ENCODE results near the gene ARPC5L.

ARPC5L gene

GRCh38 chr9:124861342-124862229 is at the start of gene ARPC5L, which contains the start of gene RPL35:
TSS of gene ARPC5L (plus strand) at chr9:124862130. CDS start at chr9:124869291, 7,161 bp downstream.
TSS of gene RPL35 (minus strand) at chr9:124861957. CDS start at chr9:124861912, 45 bp downstream.
- H3K27ac ChIP-seq: peak within 1 kb of the TSS; percentile 97
- H3K27me3 ChIP-seq (replicated peaks): no peaks in the 10 kb centered on the region
- TF ChIP-seq CTCF (IDR thresholded peaks at IDR 0.05; ENCODE audit: low read depth, low read length, missing control alignments): no peak
- peak within 1 kb of the TSS; percentile 96 for H3K4me3 ChIP-seq (ENCODE audit: low read depth, low read length)
- in situ Hi-C loops (cut with HindIII; ENCODE audit: low pct_ligation_motif_present, low sequenced_read_pairs): no loop called here
- DNase-seq: peak; percentile 89
- H3K36me3 ChIP-seq (replicated peaks): peaks cover 48% of the 10 kb centered on the region

GRCh38 chr9:124812441-124812876 is 49.5 kb upstream of the ARPC5L start:
- in situ Hi-C loops (cut with HindIII; ENCODE audit: low pct_ligation_motif_present, low sequenced_read_pairs): no loop called here
- DNase-seq: peak; percentile 100
- no peaks in the 10 kb centered on the region for H3K27me3 ChIP-seq (replicated peaks)
- H3K27ac ChIP-seq: peak overlapping the region; percentile 94
- no peaks in the 10 kb centered on the region for H3K36me3 ChIP-seq (replicated peaks)
- peak; percentile 25 for TF ChIP-seq CTCF (IDR thresholded peaks at IDR 0.05; ENCODE audit: low read depth, low read length, missing control alignments)
- no peak overlapping the region for H3K4me3 ChIP-seq (ENCODE audit: low read depth, low read length)

DNA sequence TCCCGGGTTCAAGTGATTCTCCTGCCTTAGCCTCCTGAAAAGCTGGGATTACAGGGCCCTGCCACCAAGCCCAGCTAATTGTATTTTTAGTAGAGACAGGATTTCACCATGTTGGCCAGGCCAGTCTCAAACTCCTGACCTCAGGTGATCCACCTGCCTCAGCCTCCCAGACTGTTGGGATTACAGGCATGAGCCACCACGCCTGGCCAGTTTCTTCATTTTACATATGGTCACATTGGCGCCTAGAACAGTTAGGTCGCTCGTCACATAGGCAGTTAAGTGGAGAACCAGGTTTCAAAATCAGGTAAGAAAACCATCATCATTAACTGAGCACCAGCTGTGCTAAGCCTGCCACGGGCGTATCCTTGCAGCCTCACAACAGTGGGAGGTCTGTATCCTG is 48.9 kb upstream of the ARPC5L start:
- TF ChIP-seq CTCF (IDR thresholded peaks at IDR 0.05; ENCODE audit: low read depth, low read length, missing control alignments): no peak
- no peak overlapping the region for H3K4me3 ChIP-seq (ENCODE audit: low read depth, low read length)
- peak overlapping the region; percentile 94 for H3K27ac ChIP-seq
- in situ Hi-C loops (cut with HindIII; ENCODE audit: low pct_ligation_motif_present, low sequenced_read_pairs): no loop called here
- H3K36me3 ChIP-seq (replicated peaks): no peaks in the 10 kb centered on the region
- no peak for DNase-seq
- H3K27me3 ChIP-seq (replicated peaks): no peaks in the 10 kb centered on the region

DNA sequence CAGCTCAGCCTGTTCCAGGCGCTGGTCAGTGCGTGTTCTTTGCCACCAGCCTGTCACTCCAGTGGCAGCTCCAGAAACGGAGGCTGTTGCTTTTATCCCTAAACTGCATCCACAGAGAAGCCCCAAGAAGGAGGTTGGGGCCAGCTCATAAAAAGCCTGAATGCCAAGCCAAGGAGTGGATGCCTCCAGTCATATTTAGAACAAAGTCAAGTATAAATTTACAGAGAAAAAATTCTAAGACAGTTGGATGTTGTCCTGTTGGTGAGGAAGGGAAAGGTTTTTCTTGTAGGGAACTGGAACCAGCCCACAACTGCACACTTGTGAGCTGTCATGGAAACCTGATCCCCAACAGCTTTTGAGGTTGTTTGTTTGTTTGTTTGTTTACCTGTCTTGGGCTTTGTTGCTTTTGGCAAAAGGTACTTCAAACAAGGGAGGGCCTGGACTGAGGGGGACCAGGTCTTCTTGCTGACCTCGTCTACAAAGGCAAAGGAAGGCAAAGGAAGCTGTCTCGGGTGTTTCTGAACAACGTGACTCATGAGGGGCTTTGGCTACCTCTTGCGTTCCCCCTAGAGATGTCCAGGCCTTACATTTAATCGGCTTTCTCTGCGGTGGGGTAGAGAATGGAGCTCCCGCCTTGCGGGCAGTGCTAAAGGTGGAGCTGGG is 48.3 kb upstream of the ARPC5L start:
- DNase-seq: no peak
- H3K27ac ChIP-seq: no peak overlapping the region
- no peak for TF ChIP-seq CTCF (IDR thresholded peaks at IDR 0.05; ENCODE audit: low read depth, low read length, missing control alignments)
- in situ Hi-C loops (cut with HindIII; ENCODE audit: low pct_ligation_motif_present, low sequenced_read_pairs): no loop called here
- no peaks in the 10 kb centered on the region for H3K27me3 ChIP-seq (replicated peaks)
- H3K4me3 ChIP-seq (ENCODE audit: low read depth, low read length): no peak overlapping the region
- no peaks in the 10 kb centered on the region for H3K36me3 ChIP-seq (replicated peaks)

DNA sequence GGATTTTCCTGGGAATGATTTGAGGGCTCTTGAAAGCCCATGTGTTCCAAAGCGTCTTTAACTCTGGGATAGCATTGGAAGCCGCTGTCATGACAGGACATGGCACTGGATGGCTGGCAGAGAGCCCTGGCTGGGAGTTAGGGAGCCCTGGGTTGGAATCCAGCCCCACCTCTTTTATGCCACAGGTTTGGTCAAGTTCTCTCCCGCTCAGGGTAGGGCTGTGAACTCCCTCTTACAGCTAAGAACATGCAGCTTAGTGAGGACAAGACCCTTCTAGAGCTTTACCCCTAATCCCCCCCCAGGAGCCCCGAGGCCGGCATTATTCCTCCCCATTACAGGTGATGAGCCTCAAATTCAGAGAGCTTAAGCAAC is 47.8 kb upstream of the ARPC5L start:
- DNase-seq: no peak
- no peak for TF ChIP-seq CTCF (IDR thresholded peaks at IDR 0.05; ENCODE audit: low read depth, low read length, missing control alignments)
- in situ Hi-C loops (cut with HindIII; ENCODE audit: low pct_ligation_motif_present, low sequenced_read_pairs): no loop called here

More for the DNA sequence above, 47.8 kb upstream of the ARPC5L start:
- Histone ChIP-seq H3K27ac (no peak overlapping the region), H3K27me3 (replicated peaks) (no peaks in the 10 kb centered on the region), H3K36me3 (replicated peaks) (no peaks in the 10 kb centered on the region), H3K4me3 (ENCODE audit: low read depth, low read length) (no peak overlapping the region)

Data from brain microvascular endothelial cell (primary cell).